Measurements from ENCODE around the gene DPP6. TPM values are rescaled to one million over a fixed set of nuclear protein-coding genes. Genes with fewer than 3 reads are reported as not detected.

Gene DPP6
- total and polyA plus RNA-seq, 11 donors, result 0.05 to 2.9 (median 0.11) TPM; not detected in 3

DNA sequence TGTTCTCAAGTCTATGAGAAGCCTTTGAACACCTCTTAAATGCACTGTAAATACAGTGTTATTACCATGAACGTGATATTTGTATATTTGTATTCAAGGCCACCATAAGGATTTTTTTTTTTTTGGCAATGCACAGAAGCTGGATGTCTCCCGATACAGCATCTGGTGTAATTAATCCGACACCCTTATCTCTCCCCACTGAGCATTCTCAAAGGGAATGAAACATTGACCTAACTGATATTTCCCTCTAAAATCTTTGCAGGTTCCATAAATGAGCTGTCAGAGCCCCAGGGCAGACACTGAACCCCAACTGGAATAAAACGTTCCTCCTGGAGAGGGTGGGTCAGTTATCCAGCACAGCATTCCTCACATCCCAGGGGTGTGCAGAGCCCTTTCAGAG lies 634.1 kb downstream of the DPP6 start:
- no peaks in the 10 kb centered on the region for H3K36me3 ChIP-seq
- H3K4me1 ChIP-seq, result no peaks in the 10 kb centered on the region
- WGBS, 4 donors, result 41 to 58% (median 46%) methylated on average over 4 of the region's 4 CpGs
- TF ChIP-seq, protein P1, sequence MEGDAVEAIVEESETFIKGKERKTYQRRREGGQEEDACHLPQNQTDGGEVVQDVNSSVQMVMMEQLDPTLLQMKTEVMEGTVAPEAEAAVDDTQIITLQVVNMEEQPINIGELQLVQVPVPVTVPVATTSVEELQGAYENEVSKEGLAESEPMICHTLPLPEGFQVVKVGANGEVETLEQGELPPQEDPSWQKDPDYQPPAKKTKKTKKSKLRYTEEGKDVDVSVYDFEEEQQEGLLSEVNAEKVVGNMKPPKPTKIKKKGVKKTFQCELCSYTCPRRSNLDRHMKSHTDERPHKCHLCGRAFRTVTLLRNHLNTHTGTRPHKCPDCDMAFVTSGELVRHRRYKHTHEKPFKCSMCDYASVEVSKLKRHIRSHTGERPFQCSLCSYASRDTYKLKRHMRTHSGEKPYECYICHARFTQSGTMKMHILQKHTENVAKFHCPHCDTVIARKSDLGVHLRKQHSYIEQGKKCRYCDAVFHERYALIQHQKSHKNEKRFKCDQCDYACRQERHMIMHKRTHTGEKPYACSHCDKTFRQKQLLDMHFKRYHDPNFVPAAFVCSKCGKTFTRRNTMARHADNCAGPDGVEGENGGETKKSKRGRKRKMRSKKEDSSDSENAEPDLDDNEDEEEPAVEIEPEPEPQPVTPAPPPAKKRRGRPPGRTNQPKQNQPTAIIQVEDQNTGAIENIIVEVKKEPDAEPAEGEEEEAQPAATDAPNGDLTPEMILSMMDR (IDR thresholded peaks at IDR 0.05), result no peak
- no peak for TF ChIP-seq POLR2A (IDR thresholded peaks at IDR 0.05)
- DNase-seq, result no peak
- H3K27me3 ChIP-seq, result peaks cover 0 to 7% (median 0%) of the 10 kb centered on the region in 9 donors
- no peak for ATAC-seq
- intact Hi-C loops (cut with DNase I), result no loop called here
- no peaks in the 10 kb centered on the region for H3K9me3 ChIP-seq
- no peak overlapping the region for H3K4me3 ChIP-seq
- H3K27ac ChIP-seq, result no peak overlapping the region

- Histone ChIP-seq H3K27me3 (peaks cover 0 to 4% (median 0%) of the 10 kb centered on the region in 9 donors), H3K4me1 (no peaks in the 10 kb centered on the region), H3K4me3 (no peak overlapping the region), H3K27ac (no peak overlapping the region), H3K9me3 (no peaks in the 10 kb centered on the region), H3K36me3 (no peaks in the 10 kb centered on the region)
- 69 to 73% (median 72%) methylated on average over 3 of the region's 3 CpGs for WGBS, 4 donors
- DNase-seq (no peak), ATAC-seq (no peak)
- intact Hi-C loops (cut with DNase I), result no loop called here
- TF ChIP-seq, protein P1 (IDR thresholded peaks at IDR 0.05), result no peak
- TF ChIP-seq POLR2A (IDR thresholded peaks at IDR 0.05), result no peak
Observed at GRCh38 chr7:154688952-154689351, 636.8 kb downstream of the DPP6 start.

DNA sequence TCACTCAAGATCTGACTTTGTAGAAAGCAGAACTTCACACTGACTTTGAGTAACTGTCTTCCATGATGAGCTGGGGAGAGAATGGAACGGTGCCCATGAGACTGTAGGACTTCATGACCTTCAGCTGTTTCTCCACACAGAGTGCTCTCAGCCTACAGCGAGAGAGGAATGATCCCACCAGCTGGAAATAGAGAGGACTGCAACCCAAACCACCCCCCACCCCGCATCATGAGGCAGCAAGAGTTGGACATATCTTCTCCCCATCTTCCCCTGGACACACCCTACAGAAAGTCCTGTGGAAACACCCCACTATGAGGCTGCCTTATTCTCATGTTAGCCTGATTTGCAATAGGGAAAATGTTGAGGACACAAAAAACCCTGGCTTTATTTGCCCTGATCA lies 638.2 kb downstream of the DPP6 start:
- intact Hi-C loops (cut with DNase I), result no loop called here
- 59 to 82% (median 66%) methylated on average over 3 of the region's 3 CpGs for WGBS, 4 donors
- Histone ChIP-seq H3K36me3 (no peaks in the 10 kb centered on the region), H3K9me3 (no peaks in the 10 kb centered on the region), H3K27ac (no peak overlapping the region), H3K27me3 (no peaks in the 10 kb centered on the region), H3K4me1 (no peaks in the 10 kb centered on the region), H3K4me3 (no peak overlapping the region)
- no peak for DNase-seq
- no peak for ATAC-seq
- TF ChIP-seq POLR2A (IDR thresholded peaks at IDR 0.05), result no peak
- TF ChIP-seq, protein P1 (IDR thresholded peaks at IDR 0.05), result no peak

GRCh38 chr7:154693661-154694060 lies 641.5 kb downstream of the DPP6 start:
- TF ChIP-seq, protein P1 (IDR thresholded peaks at IDR 0.05), result no peak
- TF ChIP-seq POLR2A (IDR thresholded peaks at IDR 0.05), result no peak
- 73 to 92% (median 78%) methylated on average over 3 to 4 of the region's 4 CpGs for WGBS, 4 donors
- Histone ChIP-seq H3K27me3 (peaks cover 0 to 7% (median 0%) of the 10 kb centered on the region in 9 donors), H3K9me3 (no peaks in the 10 kb centered on the region), H3K4me1 (no peaks in the 10 kb centered on the region), H3K4me3 (no peak overlapping the region), H3K36me3 (no peaks in the 10 kb centered on the region), H3K27ac (no peak overlapping the region)
- no peak for DNase-seq
- intact Hi-C loops (cut with DNase I), result no loop called here
- ATAC-seq, result no peak

Data from heart left ventricle (tissue), 16 donors.